Stimulated activated naive CD8-positive, alpha-beta T cell treated with anti-CD3 and anti-CD28 coated beads, Interleukin-15, Interleukin-2, amounts not matched to agents 100 ng/mL and 50 ng/mL, for 24 hours (primary cell): ENCODE measurements around the gene PRRX2.

Experiments
- H3K27ac Mint-ChIP-seq: one replicate; pipeline ENCODE4 v1.8.0; 2021; ENCODE audit warnings: mild to moderate bottlenecking, mixed read lengths
- H3K27me3 Mint-ChIP-seq: one replicate; pipeline ENCODE4 v1.8.0; 2021; ENCODE audit warnings: mixed read lengths
- H3K36me3 Mint-ChIP-seq: one replicate; pipeline ENCODE4 v1.8.0; 2021; ENCODE audit warnings: low read depth, mixed read lengths
- H3K4me1 Mint-ChIP-seq: one replicate; pipeline ENCODE4 v1.8.0; 2021; ENCODE audit warnings: low read depth, mixed read lengths
- H3K4me3 Mint-ChIP-seq: one replicate; pipeline ENCODE4 v1.8.0; 2021; ENCODE audit warnings: mild to moderate bottlenecking, mixed read lengths
- H3K9me3 Mint-ChIP-seq: one replicate; pipeline ENCODE4 v1.8.0; 2021; ENCODE audit warnings: mixed read lengths

Gene PRRX2

DNA sequence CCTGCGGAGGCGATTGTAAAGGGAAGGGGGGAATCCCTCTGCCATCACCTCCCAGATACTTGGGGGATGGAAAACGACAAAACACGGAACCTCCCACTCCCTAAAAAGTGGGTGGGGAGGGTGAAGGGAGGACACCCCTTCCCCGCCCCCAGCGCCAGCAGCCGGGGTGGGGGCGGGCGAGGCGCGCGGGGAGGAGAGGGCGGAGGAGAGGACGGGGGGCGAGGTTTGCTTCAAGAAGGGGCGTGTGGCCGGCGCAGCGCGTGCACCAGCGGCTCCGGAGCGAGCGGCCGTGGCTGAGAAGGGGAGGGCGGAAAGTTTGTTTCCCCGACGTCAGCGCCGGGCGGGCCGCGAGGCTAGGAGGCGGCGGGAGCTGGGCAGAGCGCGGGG is at the start of gene PRRX2:
TSS of gene PRRX2 (plus strand) at position 259 of the 387 bp plus-strand sequence. CDS start 221 bp downstream, outside the sequence.
- Mint-ChIP-seq H3K4me3 (peak within 1 kb of the TSS; percentile 47), H3K36me3 (no peaks in the 10 kb centered on the region), H3K27ac (no peak within 1 kb of the TSS), H3K9me3 (no peaks in the 10 kb centered on the region), H3K4me1 (no peaks in the 10 kb centered on the region), H3K27me3 (peaks cover 13% of the 10 kb centered on the region)

DNA sequence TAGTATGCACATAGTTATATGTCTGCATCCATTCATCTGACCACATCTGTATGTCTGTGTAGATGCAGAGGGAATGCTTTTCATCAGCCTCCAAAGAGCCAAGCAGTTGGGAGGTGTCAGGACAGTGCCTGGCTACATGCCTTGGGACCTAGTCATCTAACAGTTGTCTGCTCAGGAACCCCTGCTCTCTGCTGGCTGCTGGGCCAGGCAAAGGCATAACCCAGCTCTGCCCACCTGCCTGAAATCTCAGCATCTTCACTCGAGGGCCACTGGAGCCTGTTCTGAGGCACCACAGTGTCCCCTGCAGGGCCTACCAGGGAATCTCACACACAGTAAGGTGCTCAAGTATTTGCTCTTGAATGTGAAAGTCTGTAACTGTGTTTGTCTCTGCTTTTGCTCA is 48.3 kb upstream of the PRRX2 start:
- Mint-ChIP-seq H3K9me3 (no peaks in the 10 kb centered on the region), H3K4me1 (peaks cover 8% of the 10 kb centered on the region), H3K27ac (no peak overlapping the region), H3K27me3 (peaks cover 27% of the 10 kb centered on the region), H3K36me3 (peaks cover 4% of the 10 kb centered on the region), H3K4me3 (no peak overlapping the region)

DNA sequence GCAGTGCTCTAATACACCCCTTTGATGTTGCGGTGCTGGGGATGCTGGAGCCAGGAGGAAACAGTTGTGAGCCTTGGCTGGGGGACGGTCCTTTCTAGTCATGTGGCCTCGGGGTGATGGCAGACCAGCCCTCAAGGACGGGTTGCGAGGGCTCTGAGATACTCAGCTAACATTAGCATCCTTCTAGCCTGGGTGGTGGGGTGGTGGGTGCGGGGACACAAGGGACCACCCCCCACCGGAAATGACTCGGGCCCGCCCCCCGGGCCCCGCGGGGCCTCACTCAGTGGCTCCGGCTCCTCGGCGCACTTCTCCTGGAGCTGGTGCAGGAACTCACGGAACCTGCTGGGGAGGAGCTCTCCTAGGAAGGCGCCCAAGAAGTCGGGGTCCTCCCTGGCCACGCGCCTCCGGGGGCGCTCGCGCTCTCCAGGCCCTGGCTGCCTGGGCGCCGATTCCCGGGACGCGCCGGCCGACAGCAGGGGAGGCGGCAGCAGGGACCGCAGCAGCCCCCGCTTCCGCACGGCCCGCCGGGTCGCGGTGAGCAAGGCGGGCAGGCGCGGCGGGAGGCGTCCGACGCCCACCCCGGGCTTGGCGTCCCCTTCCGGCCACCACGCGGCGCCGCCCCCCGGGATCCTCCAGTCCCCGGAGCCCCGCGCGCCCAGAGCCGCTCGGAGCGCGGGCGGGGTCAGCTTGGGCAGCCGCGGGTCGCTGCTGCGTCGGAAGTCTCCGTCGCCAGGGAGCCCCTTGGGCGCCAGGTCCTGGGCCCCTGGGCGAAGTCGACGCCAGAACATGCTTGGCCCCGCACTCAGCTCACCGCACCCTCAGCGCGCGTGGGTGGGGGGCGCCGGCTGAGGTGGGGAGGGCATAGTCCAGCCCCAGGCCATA is 45.4 kb upstream of the PRRX2 start:
- Mint-ChIP-seq H3K27me3 (peaks cover 27% of the 10 kb centered on the region), H3K27ac (no peak overlapping the region), H3K4me3 (no peak overlapping the region), H3K4me1 (peaks cover 19% of the 10 kb centered on the region), H3K36me3 (peaks cover 4% of the 10 kb centered on the region), H3K9me3 (no peaks in the 10 kb centered on the region)

DNA sequence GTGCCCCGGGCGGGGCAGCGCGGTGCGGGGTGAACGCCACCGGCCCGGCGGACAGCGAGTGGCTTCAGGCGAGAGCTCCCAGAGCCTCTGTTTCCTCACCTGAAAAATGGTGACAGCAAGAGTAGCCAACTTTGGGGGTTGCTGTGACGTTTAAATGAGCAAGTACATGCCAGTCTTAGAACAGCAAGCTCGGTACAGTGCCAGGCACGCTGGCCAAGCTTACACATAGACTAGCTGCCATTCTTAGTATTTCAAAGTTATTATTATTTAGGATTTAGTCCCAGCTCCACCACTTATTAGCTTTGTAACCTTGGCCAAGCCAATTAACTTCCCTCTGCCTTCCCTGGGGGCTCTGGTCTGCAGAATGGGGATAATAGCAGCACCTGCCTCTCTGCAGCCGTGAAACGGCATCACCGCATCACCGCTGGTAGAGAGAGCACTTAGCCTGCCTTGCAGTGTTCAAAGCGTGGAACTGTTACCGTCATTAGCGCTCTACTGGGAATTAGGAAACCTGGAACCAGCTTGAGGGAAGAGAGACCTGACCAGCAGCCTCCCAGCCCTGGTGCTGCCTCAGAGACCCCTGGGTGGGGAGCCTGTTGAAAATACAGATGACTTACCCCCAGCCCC is 44.7 kb upstream of the PRRX2 start, which contains the start of gene C9orf50:
TSS of gene C9orf50 (minus strand) at position 433 of the 627 bp plus-strand sequence. CDS start 527 bp downstream, outside the sequence.
- peak within 1 kb of the TSS; percentile 53 for H3K4me3 Mint-ChIP-seq
- no peak within 1 kb of the TSS for H3K27ac Mint-ChIP-seq

DNA sequence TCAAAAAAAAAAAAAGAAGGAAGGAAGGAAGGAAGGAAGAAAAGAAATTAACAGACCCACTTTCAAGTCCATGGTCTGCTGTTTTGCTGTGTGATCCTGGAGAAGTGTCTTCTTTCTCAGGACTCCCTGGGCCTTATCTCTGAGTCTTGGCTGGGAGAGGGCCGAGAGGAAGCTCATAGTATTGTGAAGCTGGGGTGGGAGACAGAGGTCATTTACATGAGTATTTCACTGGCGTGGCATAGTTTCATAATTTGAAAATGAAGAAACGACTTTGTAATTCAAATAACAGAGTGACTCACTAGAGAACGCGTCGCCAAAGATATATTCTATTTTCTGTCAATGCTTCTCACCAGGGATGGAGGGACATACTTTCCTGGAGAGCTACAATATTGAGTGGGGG is 42.1 kb upstream of the PRRX2 start:
- Mint-ChIP-seq H3K4me3 (no peak overlapping the region), H3K36me3 (peaks cover 15% of the 10 kb centered on the region), H3K9me3 (no peaks in the 10 kb centered on the region), H3K27me3 (peaks cover 25% of the 10 kb centered on the region), H3K27ac (no peak overlapping the region), H3K4me1 (peaks cover 43% of the 10 kb centered on the region)

More for the DNA sequence above, 44.7 kb upstream of the PRRX2 start, which contains the start of gene C9orf50:
- peaks cover 27% of the 10 kb centered on the region for H3K27me3 Mint-ChIP-seq
- peaks cover 26% of the 10 kb centered on the region for H3K4me1 Mint-ChIP-seq
- H3K9me3 Mint-ChIP-seq, result no peaks in the 10 kb centered on the region
- peaks cover 4% of the 10 kb centered on the region for H3K36me3 Mint-ChIP-seq

DNA sequence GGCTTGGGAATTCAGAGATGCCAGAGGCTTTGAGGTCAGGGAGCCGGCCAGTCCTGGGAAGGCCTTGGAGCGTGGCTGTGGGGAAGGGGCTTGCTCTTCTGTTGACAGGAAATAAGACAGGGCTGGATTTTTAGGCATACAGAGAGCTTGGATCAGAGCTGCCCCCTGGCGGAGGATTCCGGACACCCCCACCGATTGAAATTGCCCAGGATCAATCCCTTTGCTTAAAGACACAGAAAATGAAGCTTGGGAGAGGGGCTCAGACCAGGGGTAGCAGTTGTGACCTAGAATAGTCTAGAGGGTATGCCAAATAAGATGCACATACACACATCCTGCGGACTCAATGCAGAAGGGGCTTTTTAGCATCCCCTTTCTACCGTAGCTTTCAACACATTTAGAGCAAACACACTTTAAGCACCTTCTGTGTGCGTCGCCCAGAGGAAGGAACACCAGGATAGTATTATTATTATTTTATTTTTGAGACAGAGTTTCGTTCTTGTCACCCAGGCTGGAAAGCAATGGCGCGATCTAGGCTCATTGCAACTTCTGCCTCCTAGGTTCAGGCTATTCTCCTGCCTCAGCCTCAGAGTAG is 41.2 kb upstream of the PRRX2 start:
- peaks cover 17% of the 10 kb centered on the region for H3K27me3 Mint-ChIP-seq
- H3K4me3 Mint-ChIP-seq, result peak overlapping the region; percentile 71
- no peaks in the 10 kb centered on the region for H3K9me3 Mint-ChIP-seq
- peaks cover 48% of the 10 kb centered on the region for H3K4me1 Mint-ChIP-seq
- H3K36me3 Mint-ChIP-seq, result peaks cover 11% of the 10 kb centered on the region
- peak overlapping the region; percentile 45 for H3K27ac Mint-ChIP-seq

DNA sequence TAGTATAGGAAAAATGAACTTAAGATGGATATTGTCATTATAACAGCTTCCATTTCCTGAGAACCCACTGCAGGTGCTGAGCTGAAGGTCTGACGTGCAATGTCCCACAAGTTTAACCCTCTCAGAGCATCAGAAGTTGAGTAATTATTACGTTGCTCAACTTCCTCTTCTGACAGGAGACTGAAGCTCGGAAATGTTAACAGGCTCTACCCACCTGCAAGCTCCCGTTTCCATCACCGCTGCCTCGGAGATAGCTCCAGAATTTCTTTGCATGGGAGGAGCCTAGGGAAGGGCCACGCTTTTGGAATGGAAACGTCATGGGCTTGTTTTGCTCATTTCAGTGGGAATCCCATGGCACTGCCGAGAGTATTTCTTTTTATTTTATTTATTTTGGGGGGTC is 40.5 kb upstream of the PRRX2 start:
- Mint-ChIP-seq H3K4me3 (peak overlapping the region; percentile 71), H3K27ac (peak overlapping the region; percentile 81), H3K9me3 (no peaks in the 10 kb centered on the region), H3K36me3 (peaks cover 13% of the 10 kb centered on the region), H3K4me1 (peaks cover 50% of the 10 kb centered on the region), H3K27me3 (peaks cover 12% of the 10 kb centered on the region)

DNA sequence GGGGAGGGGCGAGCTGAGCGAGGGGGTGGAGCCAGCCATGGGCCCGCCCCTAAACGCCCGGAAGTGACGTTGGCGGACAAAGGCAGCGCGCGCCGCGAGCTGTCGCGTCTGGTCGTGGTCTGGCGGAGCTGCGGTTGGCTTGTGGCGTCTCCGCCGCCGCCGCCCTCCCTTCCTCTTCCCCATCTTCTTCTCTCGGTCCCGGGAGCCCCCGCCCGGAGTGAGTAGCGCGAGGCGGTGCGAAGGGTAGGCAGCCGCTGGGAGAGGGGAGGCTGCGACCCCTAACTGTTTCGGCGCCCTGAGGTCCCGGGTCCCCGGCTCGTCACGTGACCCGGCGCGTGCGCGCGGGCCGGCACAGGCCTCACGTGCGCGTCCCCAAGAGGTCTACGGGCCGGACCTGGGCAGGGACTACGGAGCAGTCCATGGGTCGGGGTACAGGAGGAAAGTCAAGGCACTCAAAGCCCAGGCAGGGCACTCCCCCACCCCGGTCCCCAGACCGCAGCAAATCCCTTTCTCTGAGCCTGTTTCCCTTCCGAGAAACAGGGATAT is 39.3 kb upstream of the PRRX2 start, which contains the start of gene NTMT1:
TSS of gene NTMT1 (plus strand) at position 85 of the 546 bp plus-strand sequence. CDS start 6,541 bp downstream, outside the sequence.
- Mint-ChIP-seq H3K4me1 (peaks cover 62% of the 10 kb centered on the region), H3K4me3 (peak within 1 kb of the TSS; percentile 88), H3K9me3 (no peaks in the 10 kb centered on the region), H3K36me3 (peaks cover 25% of the 10 kb centered on the region), H3K27ac (peak within 1 kb of the TSS; percentile 85), H3K27me3 (peaks cover 8% of the 10 kb centered on the region)

DNA sequence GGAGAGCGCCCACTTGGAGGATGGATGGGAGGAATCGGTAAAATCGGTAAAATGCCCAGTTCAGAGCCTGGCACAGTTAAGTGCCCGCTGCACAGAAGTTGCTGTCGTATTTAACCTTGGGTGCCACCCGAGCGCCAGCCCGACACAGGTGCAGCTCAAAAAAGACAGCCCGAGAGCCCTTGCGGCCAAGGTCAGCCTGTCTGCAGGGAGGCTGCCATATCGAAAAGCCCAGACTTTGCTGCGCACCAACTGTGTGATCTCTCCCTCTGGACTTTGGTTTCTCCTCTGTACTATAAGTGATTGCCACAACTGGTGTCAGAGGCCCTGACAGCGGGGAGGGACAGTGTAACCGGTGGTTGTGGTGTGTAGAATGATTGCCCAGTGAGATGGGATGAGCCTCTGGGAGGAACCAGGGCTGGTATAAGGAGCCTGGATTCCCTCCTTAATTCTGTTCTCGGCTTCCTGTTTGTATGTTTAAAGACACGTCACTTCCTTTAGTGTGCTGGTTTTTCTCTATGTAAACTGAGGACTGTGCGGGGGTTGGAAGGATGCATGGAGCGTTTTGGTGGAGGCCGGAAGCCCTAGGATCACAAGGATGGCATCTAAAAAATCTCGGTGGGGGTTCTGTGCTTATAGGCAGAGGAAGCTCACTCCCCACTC is 38.7 kb upstream of the PRRX2 start:
- Mint-ChIP-seq H3K4me1 (peaks cover 68% of the 10 kb centered on the region), H3K27ac (peak overlapping the region; percentile 85), H3K4me3 (peak overlapping the region; percentile 88), H3K27me3 (peaks cover 2% of the 10 kb centered on the region), H3K36me3 (peaks cover 31% of the 10 kb centered on the region), H3K9me3 (no peaks in the 10 kb centered on the region)

DNA sequence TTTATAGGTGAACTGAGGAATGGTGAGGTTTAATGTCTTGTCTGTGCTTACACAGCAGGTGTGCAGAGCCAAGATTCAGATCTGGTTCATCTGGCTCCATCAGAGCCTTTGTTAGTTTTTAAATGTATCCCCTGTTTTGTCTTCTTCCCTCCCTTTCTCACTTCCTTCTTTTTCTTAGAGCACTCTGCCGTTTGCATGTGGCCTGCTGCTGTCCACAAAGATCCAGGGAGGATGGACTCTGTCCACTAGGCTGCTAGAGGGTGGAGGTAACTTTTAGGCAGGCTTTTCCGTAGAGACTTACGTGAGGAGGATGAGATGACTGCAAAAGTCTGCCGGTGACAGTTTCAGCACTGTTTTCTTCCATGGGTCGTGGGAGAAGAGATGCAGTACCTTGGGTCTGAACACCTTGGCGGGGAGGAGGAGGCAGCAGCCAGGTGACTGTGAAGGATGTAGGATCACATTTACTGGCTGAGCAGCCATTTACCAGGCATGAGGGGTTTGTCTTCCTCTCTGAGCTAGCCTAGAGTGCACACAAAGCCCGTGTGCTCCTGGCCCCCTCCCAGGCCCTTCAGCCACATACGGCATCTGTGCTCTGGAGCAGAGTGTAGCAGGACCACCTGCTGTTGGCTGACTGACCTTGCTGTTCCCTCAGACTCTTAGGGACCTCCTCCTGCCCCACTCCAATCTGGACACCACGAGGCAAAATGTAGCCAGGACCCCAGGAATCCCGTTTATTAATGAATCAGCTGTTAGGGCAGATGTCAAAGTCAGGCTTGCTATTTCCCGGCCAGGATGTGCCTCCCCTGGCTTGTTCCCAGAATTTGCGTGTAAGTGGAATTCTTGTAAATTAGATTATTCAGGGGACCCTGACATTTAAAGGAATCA is 37.6 kb upstream of the PRRX2 start:
- no peaks in the 10 kb centered on the region for H3K9me3 Mint-ChIP-seq
- H3K27me3 Mint-ChIP-seq, result no peaks in the 10 kb centered on the region
- H3K36me3 Mint-ChIP-seq, result peaks cover 40% of the 10 kb centered on the region
- peaks cover 79% of the 10 kb centered on the region for H3K4me1 Mint-ChIP-seq
- H3K27ac Mint-ChIP-seq, result peak overlapping the region; percentile 85
- H3K4me3 Mint-ChIP-seq, result peak overlapping the region; percentile 88

DNA sequence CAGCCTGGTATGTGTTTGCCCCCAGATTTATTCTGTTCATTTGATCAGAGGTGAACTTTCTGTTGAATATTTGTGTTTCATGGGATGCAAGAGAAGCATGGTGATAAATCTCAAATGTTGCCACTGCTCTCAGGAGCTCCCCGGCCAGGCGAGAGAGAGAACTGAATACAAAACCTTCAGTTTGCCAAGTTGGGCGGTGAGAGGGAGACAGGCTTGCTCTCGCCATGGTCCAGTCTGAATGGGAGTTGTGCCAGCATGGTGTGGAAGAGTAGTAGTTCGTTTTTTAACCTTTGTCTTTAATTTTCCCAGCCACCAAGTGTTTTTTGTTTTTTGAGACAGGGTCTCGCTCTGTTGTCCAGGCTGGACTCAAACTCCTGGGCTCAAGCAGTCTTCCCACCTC is 36.7 kb upstream of the PRRX2 start:
- peaks cover 47% of the 10 kb centered on the region for H3K36me3 Mint-ChIP-seq
- peak overlapping the region; percentile 88 for H3K4me3 Mint-ChIP-seq
- H3K4me1 Mint-ChIP-seq, result peaks cover 79% of the 10 kb centered on the region
- no peaks in the 10 kb centered on the region for H3K9me3 Mint-ChIP-seq
- H3K27ac Mint-ChIP-seq, result peak overlapping the region; percentile 58
- H3K27me3 Mint-ChIP-seq, result no peaks in the 10 kb centered on the region

DNA sequence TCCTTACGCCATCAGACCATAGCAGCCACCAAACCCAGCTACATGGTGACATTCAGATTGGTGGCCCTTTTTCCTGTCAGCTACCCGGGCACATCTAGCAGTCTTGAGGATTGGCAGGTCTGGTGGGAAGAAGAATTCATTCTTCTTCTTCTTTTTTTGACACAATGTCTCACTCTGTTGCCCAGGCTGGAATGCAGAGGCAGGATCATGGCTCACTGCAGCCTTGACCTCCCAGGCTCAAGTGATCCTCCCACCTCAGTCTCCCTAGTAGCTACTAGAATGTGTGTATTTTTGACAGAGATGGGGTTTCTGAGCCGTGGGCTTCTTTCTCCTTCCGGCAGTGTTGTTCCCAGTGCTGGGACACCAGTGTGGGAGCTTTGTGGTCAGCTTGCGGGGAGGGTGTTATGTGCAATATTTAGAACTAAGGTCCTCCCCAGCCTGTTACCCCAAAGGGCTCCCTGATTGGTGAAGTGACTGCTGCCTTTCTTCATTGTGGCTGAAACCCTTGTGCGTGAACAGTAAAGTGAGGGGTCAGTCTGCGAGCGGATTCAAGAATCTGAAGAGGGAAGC is 36.1 kb upstream of the PRRX2 start:
- Mint-ChIP-seq H3K4me1 (peaks cover 75% of the 10 kb centered on the region), H3K36me3 (peaks cover 51% of the 10 kb centered on the region), H3K27ac (peak overlapping the region; percentile 74), H3K27me3 (no peaks in the 10 kb centered on the region), H3K4me3 (no peak overlapping the region), H3K9me3 (no peaks in the 10 kb centered on the region)

DNA sequence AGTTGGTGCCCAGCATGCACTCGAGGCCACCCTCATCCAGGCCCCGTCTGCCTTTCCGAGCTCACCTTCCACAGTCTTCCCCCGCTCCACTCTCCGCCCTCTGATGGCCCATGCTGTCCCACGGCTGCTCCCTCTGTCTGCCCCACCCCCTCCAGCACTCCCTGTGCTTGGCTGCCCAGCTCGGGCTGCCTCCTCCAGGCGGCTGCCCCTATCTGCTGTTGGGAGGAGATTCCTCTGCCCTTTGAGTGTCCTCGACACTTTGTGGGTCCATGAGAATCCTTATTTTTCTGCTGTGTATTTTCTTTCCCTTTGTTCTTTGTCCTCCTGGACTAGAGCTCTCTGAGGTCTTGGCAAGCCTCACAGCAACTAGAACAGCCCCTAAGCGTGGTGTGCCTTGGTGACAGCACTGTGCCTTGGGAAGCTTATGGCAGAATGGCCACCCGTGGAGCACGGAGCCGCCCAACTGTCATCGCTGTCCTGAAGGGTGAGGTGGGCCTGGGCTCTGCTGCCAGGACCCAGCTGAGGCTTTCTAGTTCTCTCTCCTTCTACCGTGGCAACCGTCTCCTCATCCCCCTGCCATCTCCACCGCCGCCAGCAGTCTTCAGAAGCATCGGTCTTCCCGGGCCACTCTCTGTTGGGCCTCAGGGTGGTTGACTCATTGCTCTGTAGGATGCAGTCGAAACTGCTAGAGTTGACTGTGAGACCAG is 34.3 kb upstream of the PRRX2 start:
- Mint-ChIP-seq H3K9me3 (no peaks in the 10 kb centered on the region), H3K27me3 (no peaks in the 10 kb centered on the region), H3K36me3 (peaks cover 64% of the 10 kb centered on the region), H3K4me3 (no peak overlapping the region), H3K4me1 (peaks cover 62% of the 10 kb centered on the region), H3K27ac (peak overlapping the region; percentile 58)
